Ovary (tissue), 9 donors: ENCODE measurements around the gene GGCX. TPM values are rescaled to one million over a fixed set of nuclear protein-coding genes. Genes with fewer than 3 reads are reported as not detected.

ENCODE experiments used
- DNase-seq, 5 donors: peaks; one replicate each; pipeline ENCODE4 v3.0.0-alpha.2; 2019 to 2020
- H3K27ac ChIP-seq, 2 donors: fragments of 200-600 bp; one replicate each; pipeline versions ENCODE4 v1.5.1 to v1.8.0; 2019 to 2022
- H3K27me3 ChIP-seq: fragments of 200-600 bp; one replicate; pipeline ENCODE4 v1.8.0; 2022
- H3K36me3 ChIP-seq: fragments of 200-600 bp; sonication (generic); one replicate; pipeline ENCODE4 v1.5.1; 2019
- H3K4me1 ChIP-seq: one replicate; pipeline ENCODE4 v1.8.1; 2013; ENCODE audit warnings: mild to moderate bottlenecking, moderate library complexity; ENCODE audit not compliant: insufficient read depth
- H3K4me3 ChIP-seq: fragments of 200-600 bp; sonication (generic); one replicate; pipeline ENCODE4 v1.5.1; 2017
- H3K9me3 ChIP-seq, 2 donors: fragments of 200-600 bp in 1 of 2; sonication (generic) in 1 of 2; one replicate each; pipeline versions ENCODE4 v1.5.1 to v1.8.1; 2013 to 2019; ENCODE audit warnings: mild to moderate bottlenecking in 1 of 2, moderate library complexity in 1 of 2
- EP300 ChIP-seq: sonication (generic); formaldehyde crosslinking; IDR thresholded peaks from one replicate; pipeline ENCODE4 v1.6.1; 2017; ENCODE audit warnings: antibody characterized with exemption
- POLR2A ChIP-seq: fragments of 450-650 bp; IDR thresholded peaks from one replicate; pipeline ENCODE4 v1.6.1; 2017; ENCODE audit warnings: antibody characterized with exemption, mild to moderate bottlenecking, moderate library complexity
- whole genome bisulfite sequencing, 3 donors: extraction: QIAGEN DNeasy Blood & Tissue Kit in 1 of 3; methylation state at CpG; one replicate each; pipeline versions ENCODE4 v1.1.5 to v1.1.7; 2013 to 2017; 5-methylcytosine and 5-hydroxymethylcytosine counted together
- intact Hi-C, 4 donors: fragments of 100-400 bp; cut with DNase I; formaldehyde crosslinking; loops; one replicate each; pipeline versions ENCODE4 v1.11.0 to v1.15.1; 2022 to 2023
- polyA plus RNA-seq, 2 donors: library from polyadenylated mRNA; stranded (reverse); fragments of 200-250 nt in 1 of 2; fragments of 350-450 nt in 1 of 2; fragmentation: Illumina TruSeq in 1 of 2; extraction: RNeasy Lipid Tissue Mini Kit (QIAGEN cat#74804) in 1 of 2; gene quantifications; one replicate each; pipeline ENCODE4 v1.2.3, GENCODE V29; 2013 to 2014
- total RNA-seq, 7 donors: library from RNA; depleted of rRNA in 2 of 7; stranded (reverse); fragments of >200 nt in 2 of 7; fragmentation: NEBNext Ultra II Directional in 3 of 7; extraction: Animal tissue kit (Norgen Biotek cat#: 25700) in 3 of 7; gene quantifications; one replicate each; pipeline versions ENCODE4 v1.1.0 to v1.2.4, GENCODE V29; 2016 to 2023
- TF ChIP-seq, protein P1 (sequence below), 3 donors: fragments of 450-650 bp in 2 of 3; fragments of 200-600 bp in 1 of 3; IDR thresholded peaks; one replicate each; pipeline versions ENCODE4 v1.5.1 to v1.8.0; 2016 to 2022; ENCODE audit warnings: antibody characterized with exemption in 3 of 3, mild to moderate bottlenecking in 1 of 3
- donor health status: DM: no; HTN: no; CAD: no; lungs with moderate emphysema.
- donor health status: DM: no; HTN: no; CAD: no.
- donor health status: Bipolar disorder and iron deficiency.
- donor health status: DM: yes; HTN: yes; CAD: no.
- donor health status: DM: no; HTN: no; CAD: no.
- donor health status: DM: yes; HTN: yes; CAD: no.

Gene GGCX
- total and polyA plus RNA-seq, 9 donors: 14.2 to 35.5 (median 33.3) TPM

DNA sequence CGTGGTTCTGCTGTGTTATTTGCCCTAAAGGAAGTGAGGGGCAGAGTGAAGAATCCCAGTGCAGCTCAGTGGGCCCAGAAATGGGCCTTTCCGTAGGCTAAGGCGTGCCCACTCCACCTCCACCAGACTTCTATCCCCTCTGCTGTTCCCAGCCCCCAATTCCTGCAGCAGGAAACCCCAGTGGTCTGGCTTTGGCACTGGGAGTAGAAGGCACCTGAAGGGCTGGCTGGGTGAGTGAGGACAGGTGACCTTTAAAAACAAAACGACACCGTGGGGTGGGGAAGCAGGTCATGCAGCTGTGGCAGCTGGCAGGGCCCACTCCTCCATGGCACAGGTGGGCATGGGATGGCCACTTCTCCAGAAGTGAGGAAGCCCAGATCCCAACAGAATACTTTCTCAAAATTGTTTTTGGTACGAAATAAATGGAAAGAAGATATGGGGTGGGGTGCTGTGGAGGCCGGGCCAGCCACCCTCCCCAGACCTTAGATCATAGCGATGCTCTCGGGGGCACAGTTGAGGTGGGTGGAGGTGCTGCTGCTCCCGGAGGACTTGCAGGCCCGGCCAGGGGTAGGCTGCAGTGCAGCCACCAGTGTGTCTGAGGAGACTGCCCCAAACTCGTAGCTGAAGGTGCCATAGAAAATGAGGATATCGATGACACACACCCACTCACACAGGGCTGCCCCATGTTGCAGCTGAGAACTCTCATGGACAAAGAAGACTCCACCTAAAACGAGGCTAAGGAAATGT is 37.5 kb upstream of the GGCX start:
- Histone ChIP-seq H3K27me3 (no peaks in the 10 kb centered on the region), H3K9me3 (no peaks in the 10 kb centered on the region), H3K36me3 (no peaks in the 10 kb centered on the region), H3K27ac (no peak overlapping the region), H3K4me1 (peaks cover 13% of the 10 kb centered on the region), H3K4me3 (no peak overlapping the region)
- WGBS, 3 donors: 58 to 75% (median 68%) methylated on average over 14 of the region's 14 CpGs
- TF ChIP-seq, protein P1, sequence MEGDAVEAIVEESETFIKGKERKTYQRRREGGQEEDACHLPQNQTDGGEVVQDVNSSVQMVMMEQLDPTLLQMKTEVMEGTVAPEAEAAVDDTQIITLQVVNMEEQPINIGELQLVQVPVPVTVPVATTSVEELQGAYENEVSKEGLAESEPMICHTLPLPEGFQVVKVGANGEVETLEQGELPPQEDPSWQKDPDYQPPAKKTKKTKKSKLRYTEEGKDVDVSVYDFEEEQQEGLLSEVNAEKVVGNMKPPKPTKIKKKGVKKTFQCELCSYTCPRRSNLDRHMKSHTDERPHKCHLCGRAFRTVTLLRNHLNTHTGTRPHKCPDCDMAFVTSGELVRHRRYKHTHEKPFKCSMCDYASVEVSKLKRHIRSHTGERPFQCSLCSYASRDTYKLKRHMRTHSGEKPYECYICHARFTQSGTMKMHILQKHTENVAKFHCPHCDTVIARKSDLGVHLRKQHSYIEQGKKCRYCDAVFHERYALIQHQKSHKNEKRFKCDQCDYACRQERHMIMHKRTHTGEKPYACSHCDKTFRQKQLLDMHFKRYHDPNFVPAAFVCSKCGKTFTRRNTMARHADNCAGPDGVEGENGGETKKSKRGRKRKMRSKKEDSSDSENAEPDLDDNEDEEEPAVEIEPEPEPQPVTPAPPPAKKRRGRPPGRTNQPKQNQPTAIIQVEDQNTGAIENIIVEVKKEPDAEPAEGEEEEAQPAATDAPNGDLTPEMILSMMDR (IDR thresholded peaks at IDR 0.05): no peak
- TF ChIP-seq EP300 (no peak), POLR2A (no peak)
- intact Hi-C loops: no loop called here
- DNase-seq: no peak

DNA sequence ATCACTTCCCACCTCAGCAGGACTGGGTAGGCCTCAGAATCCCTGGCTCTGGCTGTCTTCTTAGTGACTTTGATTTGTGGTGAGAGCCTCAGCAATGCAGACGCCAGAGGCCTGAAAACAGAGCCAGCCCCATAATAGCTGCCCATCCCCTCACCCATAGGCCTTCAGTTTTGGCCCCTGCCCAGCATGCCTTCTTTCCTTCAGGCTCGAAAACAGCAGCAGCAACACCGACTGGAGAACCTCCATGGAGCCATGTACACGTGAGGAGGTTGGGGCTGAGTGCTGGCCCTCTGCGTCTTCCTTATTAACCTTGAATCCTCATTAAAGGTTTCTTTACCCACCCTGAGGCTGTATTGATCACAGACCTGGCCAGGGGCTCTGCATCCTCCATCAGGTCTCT is 35.9 kb upstream of the GGCX start:
- TF ChIP-seq POLR2A (no peak), EP300 (no peak)
- TF ChIP-seq, protein P1 (IDR thresholded peaks at IDR 0.05): no peak
- H3K4me1 ChIP-seq: peaks cover 13% of the 10 kb centered on the region
- DNase-seq: no peak
- intact Hi-C loops: no loop called here
- H3K9me3 ChIP-seq: no peaks in the 10 kb centered on the region
- no peak overlapping the region for H3K4me3 ChIP-seq
- WGBS, 3 donors: 64 to 69% (median 67%) methylated on average over 5 of the region's 5 CpGs
- no peaks in the 10 kb centered on the region for H3K36me3 ChIP-seq
- no peaks in the 10 kb centered on the region for H3K27me3 ChIP-seq
- no peak overlapping the region for H3K27ac ChIP-seq

DNA sequence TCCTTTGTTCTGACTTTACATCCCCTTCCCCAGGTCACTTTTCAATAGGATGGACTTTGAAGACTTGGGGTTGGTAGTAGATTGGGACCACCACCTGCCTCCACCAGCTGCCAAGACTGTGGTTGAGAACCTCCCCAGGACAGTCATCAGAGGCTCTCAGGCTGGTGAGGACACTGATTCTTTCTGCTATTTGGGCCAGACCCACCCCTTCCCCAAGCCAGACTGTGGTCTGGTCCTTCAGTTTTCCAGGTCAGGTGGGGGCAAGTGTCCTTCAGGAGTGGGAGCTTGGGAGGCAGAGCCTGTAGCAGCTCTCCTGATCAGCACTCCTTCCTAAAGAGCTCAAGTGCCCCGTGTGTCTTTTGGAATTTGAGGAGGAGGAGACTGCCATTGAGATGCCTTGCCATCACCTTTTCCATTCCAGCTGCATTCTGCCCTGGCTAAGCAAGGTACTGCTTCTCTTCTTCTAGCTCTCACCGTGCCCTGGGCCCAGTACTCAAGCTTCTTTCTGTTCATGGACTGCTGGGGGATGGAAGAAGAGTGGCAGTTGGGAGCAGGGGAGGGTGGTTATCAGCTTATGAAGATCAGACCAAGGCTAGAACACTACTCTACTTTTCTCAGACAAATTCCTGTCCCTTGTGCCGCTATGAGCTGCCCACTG is 35.3 kb upstream of the GGCX start:
- H3K36me3 ChIP-seq: no peaks in the 10 kb centered on the region
- no peak for DNase-seq
- H3K4me3 ChIP-seq: peak overlapping the region; percentile 83
- 37 to 62% (median 61%) methylated on average over 3 of the region's 3 CpGs for WGBS, 3 donors
- peaks cover 11% of the 10 kb centered on the region for H3K4me1 ChIP-seq
- TF ChIP-seq POLR2A: no peak
- no peaks in the 10 kb centered on the region for H3K9me3 ChIP-seq
- no peaks in the 10 kb centered on the region for H3K27me3 ChIP-seq
- intact Hi-C loops: no loop called here
- no peak overlapping the region for H3K27ac ChIP-seq

DNA sequence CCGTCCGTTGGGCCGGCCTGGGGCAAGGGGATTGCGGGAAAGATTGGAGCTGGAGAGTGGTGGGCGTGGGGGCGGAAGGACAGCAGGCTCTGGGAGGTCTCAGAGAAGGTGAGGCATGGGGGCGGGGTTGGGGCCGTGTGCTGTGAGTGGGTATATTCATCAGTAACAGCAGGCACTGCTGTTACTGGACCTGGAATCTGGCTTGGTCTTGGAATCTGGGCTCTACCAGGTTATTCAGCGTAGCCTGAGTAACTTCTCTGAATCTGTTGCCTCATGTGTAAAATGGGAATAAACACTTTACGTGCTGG is 34.7 kb upstream of the GGCX start:
- H3K27me3 ChIP-seq: no peaks in the 10 kb centered on the region
- H3K4me1 ChIP-seq: peaks cover 12% of the 10 kb centered on the region
- no peaks in the 10 kb centered on the region for H3K9me3 ChIP-seq
- TF ChIP-seq, protein P1 (IDR thresholded peaks at IDR 0.05): no peak
- intact Hi-C loops: no loop called here
- H3K36me3 ChIP-seq: no peaks in the 10 kb centered on the region
- peak overlapping the region; percentile 83 for H3K4me3 ChIP-seq
- WGBS, 3 donors: 1 to 2% (median 1%) methylated on average over 10 of the region's 10 CpGs
- no peak for DNase-seq
- H3K27ac ChIP-seq: peak overlapping the region in 1 of 2 donors; percentile 74
